Measurements from ENCODE around the gene CTDSP2.
"Not testable (repeated sequence)": the region's sequence is repeated elsewhere in the genome, so short reads cannot be mapped to it uniquely, and the experiment has no call there.

Gene CTDSP2

GRCh38 chr12:57777911-57778310, 68.6 kb downstream of the CTDSP2 start:
- no peak for DNase-seq

- no peak for DNase-seq
These were observed 69.2 kb downstream of the CTDSP2 start for GRCh38 chr12:57777367-57777766.

GRCh38 chr12:57776247-57776587, 70.3 kb downstream of the CTDSP2 start:
- DNase-seq = no peak

- no peak for DNase-seq
These were observed 70.8 kb downstream of the CTDSP2 start for GRCh38 chr12:57775563-57776246.

- DNase-seq = no peak
These were observed 71.5 kb downstream of the CTDSP2 start for GRCh38 chr12:57775044-57775443.

- DNase-seq = not testable (repeated sequence)
These were observed 71.9 kb downstream of the CTDSP2 start for GRCh38 chr12:57774634-57775033.

GRCh38 chr12:57772429-57773322, 73.9 kb downstream of the CTDSP2 start, which contains the start of gene EEF1AKMT3:
TSS of gene EEF1AKMT3 (plus strand) at chr12:57772614. CDS start at chr12:57772725, 111 bp downstream.
- DNase-seq = no peak

GRCh38 chr12:57771873-57772428, 74.6 kb downstream of the CTDSP2 start, which contains the start of gene METTL1:
TSS of gene METTL1 (minus strand) at chr12:57772105. CDS start at chr12:57772083, 22 bp downstream.
- peak; percentile 93 for DNase-seq

GRCh38 chr12:57771236-57771872, 75.2 kb downstream of the CTDSP2 start:
- peak; percentile 79 for DNase-seq

GRCh38 chr12:57770734-57771133, 75.8 kb downstream of the CTDSP2 start:
- DNase-seq = no peak

Data from COR-L47 (cell line).